ENCODE data around the gene RPS27A.
"Not testable (repeated sequence)": the region's sequence is repeated elsewhere in the genome, so short reads cannot be mapped to it uniquely, and the experiment has no call there.

Gene RPS27A

GRCh38 chr2:55236992-55237543, 4.6 kb downstream of the RPS27A start:
- H3K4me1 ChIP-seq (ENCODE audit: control insufficient read depth in 1 of 2, insufficient read depth in 2 of 2, low read length in 2 of 2): peaks cover 15% of the 10 kb centered on the region in 2 donors
- peaks cover 22 to 50% of the 10 kb centered on the region in 2 donors for H3K36me3 ChIP-seq (ENCODE audit: control insufficient read depth in 1 of 2, insufficient read depth in 2 of 2, low read length in 2 of 2)

GRCh38 chr2:55239656-55240222, 7.3 kb downstream of the RPS27A start:
- no peaks in the 10 kb centered on the region for H3K27me3 ChIP-seq (ENCODE audit: control insufficient read depth in 1 of 2, insufficient read depth in 2 of 2, low read length in 2 of 2)
- H3K9ac ChIP-seq (ENCODE audit: low read depth in 1 of 2, low read length in 2 of 2): no peak overlapping the region
- no peaks in the 10 kb centered on the region for H3K9me3 ChIP-seq (ENCODE audit: control insufficient read depth in 1 of 2, low read length in 2 of 2)
- no peaks in the 10 kb centered on the region for H3K4me1 ChIP-seq (ENCODE audit: control insufficient read depth in 1 of 2, insufficient read depth in 2 of 2, low read length in 2 of 2)
- peaks cover 21 to 63% of the 10 kb centered on the region in 2 donors for H3K36me3 ChIP-seq (ENCODE audit: control insufficient read depth in 1 of 2, insufficient read depth in 2 of 2, low read length in 2 of 2)
- H3K27ac ChIP-seq (ENCODE audit: low read depth, low read length): no peak overlapping the region
- no peak overlapping the region for H3K4me3 ChIP-seq (ENCODE audit: low read depth in 1 of 2, low read length in 2 of 2)

More at GRCh38 chr2:55236992-55237543, 4.6 kb downstream of the RPS27A start:
- Histone ChIP-seq H3K9ac (ENCODE audit: low read depth in 1 of 2, low read length in 2 of 2) (no peak overlapping the region), H3K4me3 (ENCODE audit: low read depth in 1 of 2, low read length in 2 of 2) (no peak overlapping the region), H3K27ac (ENCODE audit: low read depth, low read length) (no peak overlapping the region), H3K27me3 (ENCODE audit: control insufficient read depth in 1 of 2, insufficient read depth in 2 of 2, low read length in 2 of 2) (no peaks in the 10 kb centered on the region), H3K9me3 (ENCODE audit: control insufficient read depth in 1 of 2, low read length in 2 of 2) (no peaks in the 10 kb centered on the region)

- not testable (repeated sequence) for H3K9me3 ChIP-seq (ENCODE audit: control insufficient read depth in 1 of 2, low read length in 2 of 2); H3K4me3 ChIP-seq (ENCODE audit: low read depth in 1 of 2, low read length in 2 of 2); H3K9ac ChIP-seq (ENCODE audit: low read depth in 1 of 2, low read length in 2 of 2); H3K4me1 ChIP-seq (ENCODE audit: control insufficient read depth in 1 of 2, insufficient read depth in 2 of 2, low read length in 2 of 2); H3K27me3 ChIP-seq (ENCODE audit: control insufficient read depth in 1 of 2, insufficient read depth in 2 of 2, low read length in 2 of 2); H3K27ac ChIP-seq (ENCODE audit: low read depth, low read length)
- H3K36me3 ChIP-seq (ENCODE audit: control insufficient read depth in 1 of 2, insufficient read depth in 2 of 2, low read length in 2 of 2): peaks cover 10 to 53% of the 10 kb centered on the region in 2 donors
These were observed 9.1 kb downstream of the RPS27A start for GRCh38 chr2:55241582-55241981.

GRCh38 chr2:55242617-55243016, 10.1 kb downstream of the RPS27A start:
- no peak overlapping the region for H3K4me3 ChIP-seq (ENCODE audit: low read depth in 1 of 2, low read length in 2 of 2)
- no peaks in the 10 kb centered on the region for H3K9me3 ChIP-seq (ENCODE audit: control insufficient read depth in 1 of 2, low read length in 2 of 2)
- H3K27ac ChIP-seq (ENCODE audit: low read depth, low read length): no peak overlapping the region
- H3K4me1 ChIP-seq (ENCODE audit: control insufficient read depth in 1 of 2, insufficient read depth in 2 of 2, low read length in 2 of 2): no peaks in the 10 kb centered on the region
- no peak overlapping the region for H3K9ac ChIP-seq (ENCODE audit: low read depth in 1 of 2, low read length in 2 of 2)
- peaks cover 15 to 53% of the 10 kb centered on the region in 2 donors for H3K36me3 ChIP-seq (ENCODE audit: control insufficient read depth in 1 of 2, insufficient read depth in 2 of 2, low read length in 2 of 2)
- H3K27me3 ChIP-seq (ENCODE audit: control insufficient read depth in 1 of 2, insufficient read depth in 2 of 2, low read length in 2 of 2): no peaks in the 10 kb centered on the region

GRCh38 chr2:55245411-55245810, 12.9 kb downstream of the RPS27A start:
- H3K36me3 ChIP-seq (ENCODE audit: control insufficient read depth in 1 of 2, insufficient read depth in 2 of 2, low read length in 2 of 2): peaks cover 15 to 64% of the 10 kb centered on the region in 2 donors

GRCh38 chr2:55247025-55247424, 14.5 kb downstream of the RPS27A start:
- no peaks in the 10 kb centered on the region for H3K27me3 ChIP-seq (ENCODE audit: control insufficient read depth in 1 of 2, insufficient read depth in 2 of 2, low read length in 2 of 2)
- peaks cover 15 to 70% of the 10 kb centered on the region in 2 donors for H3K36me3 ChIP-seq (ENCODE audit: control insufficient read depth in 1 of 2, insufficient read depth in 2 of 2, low read length in 2 of 2)
- H3K27ac ChIP-seq (ENCODE audit: low read depth, low read length): no peak overlapping the region
- no peaks in the 10 kb centered on the region for H3K9me3 ChIP-seq (ENCODE audit: control insufficient read depth in 1 of 2, low read length in 2 of 2)
- H3K9ac ChIP-seq (ENCODE audit: low read depth in 1 of 2, low read length in 2 of 2): no peak overlapping the region
- H3K4me1 ChIP-seq (ENCODE audit: control insufficient read depth in 1 of 2, insufficient read depth in 2 of 2, low read length in 2 of 2): no peaks in the 10 kb centered on the region
- no peak overlapping the region for H3K4me3 ChIP-seq (ENCODE audit: low read depth in 1 of 2, low read length in 2 of 2)

More at GRCh38 chr2:55245411-55245810, 12.9 kb downstream of the RPS27A start:
- no peaks in the 10 kb centered on the region for H3K4me1 ChIP-seq (ENCODE audit: control insufficient read depth in 1 of 2, insufficient read depth in 2 of 2, low read length in 2 of 2)
- H3K9ac ChIP-seq (ENCODE audit: low read depth in 1 of 2, low read length in 2 of 2): no peak overlapping the region
- no peaks in the 10 kb centered on the region for H3K27me3 ChIP-seq (ENCODE audit: control insufficient read depth in 1 of 2, insufficient read depth in 2 of 2, low read length in 2 of 2)
- H3K4me3 ChIP-seq (ENCODE audit: low read depth in 1 of 2, low read length in 2 of 2): no peak overlapping the region
- no peak overlapping the region for H3K27ac ChIP-seq (ENCODE audit: low read depth, low read length)
- H3K9me3 ChIP-seq (ENCODE audit: control insufficient read depth in 1 of 2, low read length in 2 of 2): no peaks in the 10 kb centered on the region

- Histone ChIP-seq H3K36me3 (ENCODE audit: control insufficient read depth in 1 of 2, insufficient read depth in 2 of 2, low read length in 2 of 2) (peaks cover 12 to 71% of the 10 kb centered on the region in 2 donors), H3K27me3 (ENCODE audit: control insufficient read depth in 1 of 2, insufficient read depth in 2 of 2, low read length in 2 of 2) (no peaks in the 10 kb centered on the region), H3K4me3 (ENCODE audit: low read depth in 1 of 2, low read length in 2 of 2) (no peak overlapping the region), H3K9ac (ENCODE audit: low read depth in 1 of 2, low read length in 2 of 2) (no peak overlapping the region), H3K9me3 (ENCODE audit: control insufficient read depth in 1 of 2, low read length in 2 of 2) (no peaks in the 10 kb centered on the region), H3K4me1 (ENCODE audit: control insufficient read depth in 1 of 2, insufficient read depth in 2 of 2, low read length in 2 of 2) (no peaks in the 10 kb centered on the region), H3K27ac (ENCODE audit: low read depth, low read length) (no peak overlapping the region)
These were observed 20.3 kb downstream of the RPS27A start for GRCh38 chr2:55252832-55253231.

- H3K36me3 ChIP-seq (ENCODE audit: control insufficient read depth in 1 of 2, insufficient read depth in 2 of 2, low read length in 2 of 2): peaks cover 0 to 66% of the 10 kb centered on the region in 2 donors
- H3K4me1 ChIP-seq (ENCODE audit: control insufficient read depth in 1 of 2, insufficient read depth in 2 of 2, low read length in 2 of 2); H3K9me3 ChIP-seq (ENCODE audit: control insufficient read depth in 1 of 2, low read length in 2 of 2); H3K4me3 ChIP-seq (ENCODE audit: low read depth in 1 of 2, low read length in 2 of 2); H3K9ac ChIP-seq (ENCODE audit: low read depth in 1 of 2, low read length in 2 of 2); H3K27me3 ChIP-seq (ENCODE audit: control insufficient read depth in 1 of 2, insufficient read depth in 2 of 2, low read length in 2 of 2); H3K27ac ChIP-seq (ENCODE audit: low read depth, low read length): not testable (repeated sequence)
These were observed 27.1 kb downstream of the RPS27A start for GRCh38 chr2:55259586-55259985.

- Histone ChIP-seq H3K27ac (ENCODE audit: low read depth, low read length) (peak overlapping the region; percentile 82), H3K4me3 (ENCODE audit: low read depth in 1 of 2, low read length in 2 of 2) (peak overlapping the region; percentile 79 to 93), H3K9ac (ENCODE audit: low read depth in 1 of 2, low read length in 2 of 2) (peak overlapping the region; percentile 81 to 94), H3K9me3 (ENCODE audit: control insufficient read depth in 1 of 2, low read length in 2 of 2) (no peaks in the 10 kb centered on the region), H3K27me3 (ENCODE audit: control insufficient read depth in 1 of 2, insufficient read depth in 2 of 2, low read length in 2 of 2) (no peaks in the 10 kb centered on the region), H3K36me3 (ENCODE audit: control insufficient read depth in 1 of 2, insufficient read depth in 2 of 2, low read length in 2 of 2) (peaks cover 0 to 23% of the 10 kb centered on the region in 2 donors), H3K4me1 (ENCODE audit: control insufficient read depth in 1 of 2, insufficient read depth in 2 of 2, low read length in 2 of 2) (peaks cover 4 to 12% of the 10 kb centered on the region in 2 donors)
These were observed 35.9 kb downstream of the RPS27A start for GRCh38 chr2:55268288-55268906.

- H3K9ac ChIP-seq (ENCODE audit: low read depth in 1 of 2, low read length in 2 of 2): peak within 1 kb of the TSS; percentile 81 to 94
- peak within 1 kb of the TSS; percentile 82 for H3K27ac ChIP-seq (ENCODE audit: low read depth, low read length)
- H3K27me3 ChIP-seq (ENCODE audit: control insufficient read depth in 1 of 2, insufficient read depth in 2 of 2, low read length in 2 of 2): no peaks in the 10 kb centered on the region
- no peaks in the 10 kb centered on the region for H3K9me3 ChIP-seq (ENCODE audit: control insufficient read depth in 1 of 2, low read length in 2 of 2)
- peaks cover 4 to 12% of the 10 kb centered on the region in 2 donors for H3K4me1 ChIP-seq (ENCODE audit: control insufficient read depth in 1 of 2, insufficient read depth in 2 of 2, low read length in 2 of 2)
- peaks cover 0 to 17% of the 10 kb centered on the region in 2 donors for H3K36me3 ChIP-seq (ENCODE audit: control insufficient read depth in 1 of 2, insufficient read depth in 2 of 2, low read length in 2 of 2)
- H3K4me3 ChIP-seq (ENCODE audit: low read depth in 1 of 2, low read length in 2 of 2): peak within 1 kb of the TSS; percentile 79 to 93
These were observed 36.6 kb downstream of the RPS27A start, which contains the start of gene MTIF2 for GRCh38 chr2:55268907-55269644. MTIF2 (minus strand) TSS chr2:55269231; CDS start chr2:55263858, 5,373 bp downstream.
